Esophagus muscularis mucosa (tissue), 4 donors: ENCODE data around the gene S1PR4. TPM values are rescaled to one million over a fixed set of nuclear protein-coding genes. Genes with fewer than 3 reads are reported as not detected.

Source experiments
- DNase-seq: peaks from one replicate; pipeline ENCODE4 v3.0.0-alpha.2; 2017; ENCODE audit errors: extremely low spot score
- H3K27ac ChIP-seq, 4 donors: fragments of 200-600 bp; sonication (generic); replicated peaks in 1 of 4; 1 replicate in 3 of 4; 2 replicates in 1 of 4; pipeline ENCODE4 v1.5.1; 2016 to 2019; ENCODE audit warnings: mild to moderate bottlenecking in 1 of 4
- H3K27me3 ChIP-seq, 4 donors: fragments of 200-600 bp; sonication (generic); one replicate each; pipeline versions ENCODE4 v1.5.1 to v1.6.0; 2016 to 2019
- H3K36me3 ChIP-seq, 4 donors: fragments of 200-600 bp; sonication (generic); one replicate each; pipeline ENCODE4 v1.5.1; 2016 to 2019
- H3K4me1 ChIP-seq, 4 donors: fragments of 200-600 bp; sonication (generic); one replicate each; pipeline ENCODE4 v1.5.1; 2016 to 2019
- H3K4me3 ChIP-seq, 4 donors: fragments of 200-600 bp; sonication (generic); 1 replicate in 2 of 4; 2 replicates in 2 of 4; pipeline ENCODE4 v1.5.1; 2016 to 2019; ENCODE audit warnings: mild to moderate bottlenecking in 4 of 4, moderate library complexity in 1 of 4
- H3K9me3 ChIP-seq, 4 donors: fragments of 200-600 bp; sonication (generic); 1 replicate in 3 of 4; 2 replicates in 1 of 4; pipeline ENCODE4 v1.5.1; 2016 to 2019
- EP300 ChIP-seq: sonication (generic); formaldehyde crosslinking; IDR thresholded peaks from one replicate; pipeline ENCODE4 v1.6.1; 2017; ENCODE audit warnings: antibody characterized with exemption
- POLR2A ChIP-seq: fragments of 450-650 bp; IDR thresholded peaks from one replicate; pipeline ENCODE4 v1.6.1; 2017; ENCODE audit warnings: antibody characterized with exemption, moderate library complexity, mild to moderate bottlenecking, low read depth
- POLR2AphosphoS5 ChIP-seq, 2 donors: sonication (generic); formaldehyde crosslinking; IDR thresholded peaks; one replicate each; pipeline ENCODE4 v1.6.1; 2017; ENCODE audit warnings: antibody characterized with exemption in 2 of 2
- WGBS: methylation state at CpG from one replicate; pipeline ENCODE4 v1.1.5; 2018; 5-methylcytosine and 5-hydroxymethylcytosine counted together
- intact Hi-C: fragments of 100-400 bp; cut with DNase I; formaldehyde crosslinking; loops from one replicate; pipeline ENCODE4 v1.15.1; 2023
- total RNA-seq, 4 donors: library from RNA; depleted of rRNA; stranded (reverse); fragments of >200 nt; gene quantifications; one replicate each; pipeline versions ENCODE4 v1.1.0 to v1.2.1, GENCODE V29; 2016
- TF ChIP-seq, protein P1 (sequence below), 3 experiments: fragments of 200-600 bp in 2 of 3; fragments of 450-650 bp in 1 of 3; sonication (generic) in 2 of 3; IDR thresholded peaks; one replicate each; pipeline ENCODE4 v1.5.1; 2017 to 2019; ENCODE audit warnings: antibody characterized with exemption in 3 of 3, mild to moderate bottlenecking in 2 of 3, moderate library complexity in 1 of 3

S1PR4 gene, protein sequence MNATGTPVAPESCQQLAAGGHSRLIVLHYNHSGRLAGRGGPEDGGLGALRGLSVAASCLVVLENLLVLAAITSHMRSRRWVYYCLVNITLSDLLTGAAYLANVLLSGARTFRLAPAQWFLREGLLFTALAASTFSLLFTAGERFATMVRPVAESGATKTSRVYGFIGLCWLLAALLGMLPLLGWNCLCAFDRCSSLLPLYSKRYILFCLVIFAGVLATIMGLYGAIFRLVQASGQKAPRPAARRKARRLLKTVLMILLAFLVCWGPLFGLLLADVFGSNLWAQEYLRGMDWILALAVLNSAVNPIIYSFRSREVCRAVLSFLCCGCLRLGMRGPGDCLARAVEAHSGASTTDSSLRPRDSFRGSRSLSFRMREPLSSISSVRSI
- total RNA-seq = 1 to 10 TPM in 3 of 4 donors, under 1 TPM in 1; 0.42 to 5.5 (median 2.4) TPM

GRCh38 chr19:3178377-3178972, at the start of gene S1PR4:
Gene S1PR4 (plus strand): TSS chr19:3178769. CDS start chr19:3178793, 24 bp downstream.
- H3K27me3 ChIP-seq = no peaks in the 10 kb centered on the region
- TF ChIP-seq POLR2A = no peak
- intact Hi-C loops = no loop called here
- whole genome bisulfite sequencing = 75% methylated on average over 12 of the region's 42 CpGs
- H3K9me3 ChIP-seq = no peaks in the 10 kb centered on the region
- DNase-seq = no peak
- peak within 1 kb of the TSS in 3 of 4 donors; percentile 32 to 35 (median 34) for H3K27ac ChIP-seq
- no peaks in the 10 kb centered on the region for H3K36me3 ChIP-seq
- peaks cover 0 to 7% (median 2%) of the 10 kb centered on the region in 4 donors for H3K4me1 ChIP-seq
- H3K4me3 ChIP-seq = peak within 1 kb of the TSS; percentile 23 to 51 (median 28)

DNA sequence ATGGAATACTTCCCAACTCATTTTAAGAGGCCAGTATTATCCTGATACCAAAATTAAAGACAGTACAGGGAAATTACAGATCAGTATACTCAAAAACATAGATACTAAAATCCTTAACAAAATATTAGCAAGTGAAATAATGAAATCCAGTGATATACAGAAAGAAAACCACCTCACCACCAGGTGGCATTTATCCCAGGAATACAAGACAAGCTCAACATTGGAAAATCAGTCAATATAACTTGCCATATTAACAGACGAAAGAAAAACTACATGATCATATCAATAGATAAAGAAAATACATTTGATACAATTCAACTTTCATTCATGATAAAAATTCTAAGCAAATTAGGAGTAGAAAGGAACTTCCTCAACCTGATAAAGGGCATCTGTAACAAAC, 49.5 kb upstream of the S1PR4 start:
- Histone ChIP-seq H3K27me3 (no peaks in the 10 kb centered on the region), H3K4me3 (no peak overlapping the region), H3K36me3 (no peaks in the 10 kb centered on the region), H3K9me3 (no peaks in the 10 kb centered on the region), H3K4me1 (peaks cover 0 to 7% (median 0%) of the 10 kb centered on the region in 4 donors), H3K27ac (no peak overlapping the region)
- intact Hi-C loops = loop anchor here (5.0 kb wide), 2 partner anchors 33 to 52 kb away; no protein-coding TSS in a partner anchor
- WGBS = 30% methylated on average over 1 of the region's 1 CpG
- no peak for TF ChIP-seq POLR2AphosphoS5 (IDR thresholded peaks at IDR 0.05)
- TF ChIP-seq, protein P1, sequence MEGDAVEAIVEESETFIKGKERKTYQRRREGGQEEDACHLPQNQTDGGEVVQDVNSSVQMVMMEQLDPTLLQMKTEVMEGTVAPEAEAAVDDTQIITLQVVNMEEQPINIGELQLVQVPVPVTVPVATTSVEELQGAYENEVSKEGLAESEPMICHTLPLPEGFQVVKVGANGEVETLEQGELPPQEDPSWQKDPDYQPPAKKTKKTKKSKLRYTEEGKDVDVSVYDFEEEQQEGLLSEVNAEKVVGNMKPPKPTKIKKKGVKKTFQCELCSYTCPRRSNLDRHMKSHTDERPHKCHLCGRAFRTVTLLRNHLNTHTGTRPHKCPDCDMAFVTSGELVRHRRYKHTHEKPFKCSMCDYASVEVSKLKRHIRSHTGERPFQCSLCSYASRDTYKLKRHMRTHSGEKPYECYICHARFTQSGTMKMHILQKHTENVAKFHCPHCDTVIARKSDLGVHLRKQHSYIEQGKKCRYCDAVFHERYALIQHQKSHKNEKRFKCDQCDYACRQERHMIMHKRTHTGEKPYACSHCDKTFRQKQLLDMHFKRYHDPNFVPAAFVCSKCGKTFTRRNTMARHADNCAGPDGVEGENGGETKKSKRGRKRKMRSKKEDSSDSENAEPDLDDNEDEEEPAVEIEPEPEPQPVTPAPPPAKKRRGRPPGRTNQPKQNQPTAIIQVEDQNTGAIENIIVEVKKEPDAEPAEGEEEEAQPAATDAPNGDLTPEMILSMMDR (IDR thresholded peaks at IDR 0.05) = peak; percentile 23 to 40 (median 26)
- DNase-seq = no peak

DNA sequence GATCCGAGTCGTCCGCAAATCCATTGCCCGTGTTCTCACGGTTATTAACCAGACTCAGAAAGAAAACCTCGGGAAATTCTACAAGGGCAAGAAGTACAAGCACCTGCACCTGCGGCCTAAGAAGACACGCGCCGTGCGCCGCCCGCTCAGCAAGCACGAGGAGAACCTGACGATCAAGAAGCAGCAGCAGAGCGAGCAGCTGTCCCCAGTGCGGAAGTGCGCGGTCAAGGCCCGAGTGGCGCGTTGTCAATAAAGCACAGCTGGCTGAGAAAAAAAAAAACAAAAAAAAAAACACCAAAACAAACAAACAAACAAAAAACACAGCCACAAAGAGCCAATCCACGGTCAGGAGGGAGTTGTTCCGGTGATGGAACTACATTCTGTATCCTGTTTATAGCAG, 47.4 kb upstream of the S1PR4 start:
- Histone ChIP-seq H3K9me3 (no peaks in the 10 kb centered on the region), H3K36me3 (no peaks in the 10 kb centered on the region), H3K27me3 (peaks cover 0 to 10% (median 0%) of the 10 kb centered on the region in 4 donors), H3K4me3 (no peak overlapping the region), H3K4me1 (peaks cover 0 to under 1% (median 0%) of the 10 kb centered on the region in 4 donors), H3K27ac (no peak overlapping the region)
- WGBS = 93% methylated on average over 24 of the region's 24 CpGs
- intact Hi-C loops = no loop called here
- TF ChIP-seq POLR2AphosphoS5 (IDR thresholded peaks at IDR 0.05) = no peak
- TF ChIP-seq POLR2A = no peak
- TF ChIP-seq, protein P1 (IDR thresholded peaks at IDR 0.05) = no peak
- TF ChIP-seq EP300 = no peak
- no peak for DNase-seq

DNA sequence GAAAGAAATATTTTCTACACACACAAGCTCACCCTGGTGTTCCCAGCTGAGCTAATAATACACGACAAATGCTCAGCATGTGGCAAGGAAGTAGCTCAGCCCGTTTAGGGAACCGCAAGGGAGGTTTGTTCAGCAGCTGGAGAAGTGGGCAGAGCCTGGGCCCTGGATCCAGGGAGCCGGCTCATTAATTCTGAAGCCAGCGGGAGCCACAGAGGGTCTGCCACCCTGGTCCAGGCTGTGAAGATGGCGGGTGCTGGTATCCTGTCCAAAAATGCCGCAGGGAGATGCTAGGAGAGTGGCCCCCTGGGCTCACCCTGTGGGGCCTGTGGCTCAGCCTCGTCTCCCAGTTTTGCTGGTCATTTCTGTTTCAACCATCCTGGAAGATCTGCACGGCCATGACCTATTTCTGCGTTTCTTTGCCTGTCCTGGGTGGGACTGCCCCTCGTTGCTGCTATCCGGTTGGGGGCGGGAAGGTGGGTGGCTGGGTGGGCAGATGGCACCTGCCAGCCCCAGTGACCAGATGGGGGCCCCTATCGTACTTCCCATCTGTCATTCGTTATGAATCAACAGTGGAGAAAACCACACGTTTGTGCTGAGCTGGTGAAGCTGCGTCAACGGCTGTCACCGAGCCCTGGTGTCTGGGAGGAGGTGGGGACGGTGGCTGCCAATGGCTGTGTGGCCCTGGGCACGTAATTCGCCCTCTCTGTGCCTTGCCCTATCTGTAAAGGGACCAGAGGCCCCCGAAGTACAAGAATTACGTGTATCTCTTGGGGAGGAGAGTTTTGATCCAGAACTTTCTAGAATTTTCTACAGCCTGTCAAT, 45.4 kb upstream of the S1PR4 start:
- no peak for DNase-seq
- Histone ChIP-seq H3K27me3 (peaks cover 0 to 12% (median 0%) of the 10 kb centered on the region in 4 donors), H3K4me1 (peaks cover 0 to 4% (median 1%) of the 10 kb centered on the region in 4 donors), H3K27ac (peak overlapping the region; percentile 9 to 50 (median 40)), H3K4me3 (no peak overlapping the region), H3K9me3 (no peaks in the 10 kb centered on the region), H3K36me3 (no peaks in the 10 kb centered on the region)
- intact Hi-C loops = no loop called here
- TF ChIP-seq, protein P1 (IDR thresholded peaks at IDR 0.05) = no peak
- TF ChIP-seq POLR2AphosphoS5 (IDR thresholded peaks at IDR 0.05) (no peak), POLR2A (no peak), EP300 (no peak)
- 58% methylated on average over 24 of the region's 24 CpGs for WGBS

GRCh38 chr19:3133793-3134116, 44.8 kb upstream of the S1PR4 start:
- no peak for DNase-seq
- Histone ChIP-seq H3K4me1 (peaks cover 0 to 4% (median 1%) of the 10 kb centered on the region in 4 donors), H3K27ac (peak overlapping the region in 3 of 4 donors; percentile 9 to 50 (median 43)), H3K36me3 (no peaks in the 10 kb centered on the region), H3K4me3 (no peak overlapping the region), H3K27me3 (peaks cover 0 to 12% (median 0%) of the 10 kb centered on the region in 4 donors), H3K9me3 (no peaks in the 10 kb centered on the region)
- TF ChIP-seq POLR2A (no peak), POLR2AphosphoS5 (IDR thresholded peaks at IDR 0.05) (no peak), EP300 (no peak)
- TF ChIP-seq, protein P1 (IDR thresholded peaks at IDR 0.05) = no peak
- 68% methylated on average over 4 of the region's 4 CpGs for WGBS
- intact Hi-C loops = no loop called here
